HG02678 (cell line): ENCODE data around the gene UBE2H.
"Not testable (repeated sequence)": the region's sequence is repeated elsewhere in the genome, so short reads cannot be mapped to it uniquely, and the experiment has no call there.

Experiments
- ATAC-seq: cut with Tn5 transposase; IDR thresholded peaks from one replicate; pipeline ENCODE4 v1.9.1; 2021; ENCODE audit warnings: mild to moderate bottlenecking, moderate library complexity; ENCODE audit not compliant: unreplicated experiment

The UBE2H gene

GRCh38 chr7:129952653-129953560 lies at the start of gene UBE2H:
Gene UBE2H, minus strand, starts transcription at chr7:129952960. Its CDS starts 405 bp downstream, at chr7:129952555.
- ATAC-seq: peak; percentile 67

GRCh38 chr7:129998446-129998845 lies 45.7 kb upstream of the UBE2H start:
- no peak for ATAC-seq

- ATAC-seq: no peak
These were observed 44.5 kb upstream of the UBE2H start for GRCh38 chr7:129997285-129997684.

- ATAC-seq: no peak
These were observed 40.5 kb upstream of the UBE2H start for GRCh38 chr7:129993275-129993674.

GRCh38 chr7:129990403-129991192 lies 37.8 kb upstream of the UBE2H start:
- ATAC-seq: no peak

- no peak for ATAC-seq
These were observed 36.7 kb upstream of the UBE2H start for GRCh38 chr7:129989466-129989865.

- no peak for ATAC-seq
These were observed 33.8 kb upstream of the UBE2H start for GRCh38 chr7:129986600-129986999.

- no peak for ATAC-seq
These were observed 27.9 kb upstream of the UBE2H start for GRCh38 chr7:129980667-129981066.

- no peak for ATAC-seq
These were observed 22.5 kb upstream of the UBE2H start for GRCh38 chr7:129975309-129975708.

- ATAC-seq: no peak
These were observed 18.1 kb upstream of the UBE2H start for GRCh38 chr7:129970816-129971215.

- no peak for ATAC-seq
These were observed 17.2 kb upstream of the UBE2H start for GRCh38 chr7:129969881-129970446.

- no peak for ATAC-seq
These were observed 16.0 kb upstream of the UBE2H start for GRCh38 chr7:129968592-129969383.

GRCh38 chr7:129960204-129960475 lies 7.4 kb upstream of the UBE2H start:
- ATAC-seq: not testable (repeated sequence)

- ATAC-seq: no peak
These were observed 6.9 kb upstream of the UBE2H start for GRCh38 chr7:129959471-129960203.

GRCh38 chr7:129958643-129959470 lies 6.1 kb upstream of the UBE2H start:
- no peak for ATAC-seq

- ATAC-seq: no peak
These were observed 3.3 kb upstream of the UBE2H start for GRCh38 chr7:129955993-129956543.

- ATAC-seq: peak; percentile 15
These were observed 591 bp downstream of the UBE2H start for GRCh38 chr7:129952086-129952652.

GRCh38 chr7:129951226-129952085 lies 1.3 kb downstream of the UBE2H start:
- no peak for ATAC-seq
